Endothelial cell of umbilical vein (primary cell): ENCODE data around the gene VANGL2. TPM values are rescaled to one million over a fixed set of nuclear protein-coding genes. Genes with fewer than 3 reads are reported as not detected.

Experiments
- BruUV-seq: library from RNA; stranded (reverse); fragments of 400-500 nt; replicated peaks from 2 replicates; lab custom pipeline; 2021; lab: Mats Ljungman, UMichigan
- CTCF ChIA-PET: fragments of 300-600, 350-600 bp; sonication (Branson Sonifier 250); formaldehyde crosslinking; loops from one replicate; lab custom pipeline; 2021; ENCODE audit warnings: antibody characterized with exemption, inconsistent platforms; lab: Charles Lee
- POLR2A ChIA-PET: fragments of 300-600, 350-600 bp; sonication (Branson Sonifier 250); formaldehyde crosslinking; loops from one replicate; lab custom pipeline; 2021; ENCODE audit warnings: antibody characterized with exemption, inconsistent platforms; lab: Charles Lee
- DNase-seq: peaks from one replicate; pipeline ENCODE4 v3.0.0-alpha.2; 2011; ENCODE audit warnings: low read depth, low spot score
- FAIRE-seq: peaks from 2 replicates; lab custom pipeline; 2011; peaks lifted over from hg19 to GRCh38; lab: Jason Lieb, UNC
- H2AFZ ChIP-seq: 2 replicates; pipeline ENCODE4 v1.6.0; 2012; ENCODE audit warnings: low read depth, low read length, control low read depth, inconsistent platforms
- H3K27ac ChIP-seq: 2 replicates; pipeline ENCODE4 v1.5.1; 2011; ENCODE audit warnings: low read depth, mild to moderate bottlenecking, control low read depth, low read length, moderate library complexity; ENCODE audit not compliant: insufficient read depth
- H3K27me3 ChIP-seq, 2 experiments: 2 replicates each; pipeline versions ENCODE4 v1.6.0 to v1.6.1; 2011; ENCODE audit warnings: low read length in 2 of 2, mixed read lengths in 1 of 2; ENCODE audit not compliant: control insufficient read depth in 2 of 2, insufficient read depth in 2 of 2
- H3K36me3 ChIP-seq, 2 experiments: 2 replicates in 1 of 2; 3 replicates in 1 of 2; pipeline ENCODE4 v1.5.1; 2011; ENCODE audit warnings: low read length in 2 of 2, mild to moderate bottlenecking in 1 of 2, moderate library complexity in 1 of 2; ENCODE audit not compliant: control insufficient read depth in 2 of 2, insufficient read depth in 2 of 2; ENCODE audit errors: extremely low read depth in 1 of 2
- H3K4me1 ChIP-seq: 3 replicates; pipeline ENCODE4 v1.5.1; 2011; ENCODE audit warnings: mild to moderate bottlenecking, low read length; ENCODE audit not compliant: control insufficient read depth, insufficient read depth; ENCODE audit errors: extremely low read depth
- H3K4me2 ChIP-seq: 2 replicates; pipeline ENCODE4 v1.6.1; 2011; ENCODE audit warnings: low read length, control low read depth, mixed read lengths; ENCODE audit not compliant: insufficient read depth
- H3K4me3 ChIP-seq, 3 experiments: fragments of 200-600 bp in 1 of 3; sonication (generic), shearing (Covaris generic) in 1 of 3; replicated peaks in 1 of 3; 2 replicates each; pipeline ENCODE4 v1.5.1; 2011 to 2016; ENCODE audit warnings: control low read depth in 3 of 3, low read length in 3 of 3, mild to moderate bottlenecking in 2 of 3, inconsistent platforms in 1 of 3, low read depth in 1 of 3, moderate library complexity in 1 of 3; ENCODE audit not compliant: insufficient read depth in 1 of 3
- H3K79me2 ChIP-seq: 2 replicates; pipeline ENCODE4 v1.6.0; 2012; ENCODE audit warnings: low read length, inconsistent platforms; ENCODE audit not compliant: control insufficient read depth, insufficient read depth
- H3K9ac ChIP-seq: replicated peaks from 2 replicates; pipeline ENCODE3; 2011; ENCODE audit warnings: low read length, control low read depth; ENCODE audit not compliant: insufficient read depth; ENCODE audit errors: extremely low read depth
- H3K9me1 ChIP-seq: replicated peaks from 3 replicates; pipeline ENCODE4 v1.6.0; 2011; ENCODE audit warnings: mild to moderate bottlenecking, low read length; ENCODE audit not compliant: control insufficient read depth, insufficient read depth; ENCODE audit errors: extremely low read depth
- H3K9me3 ChIP-seq: replicated peaks from 2 replicates; pipeline ENCODE4 v1.5.1; 2012; ENCODE audit warnings: low read length, inconsistent platforms; ENCODE audit not compliant: control insufficient read depth, insufficient read depth
- H4K20me1 ChIP-seq: replicated peaks from 2 replicates; pipeline ENCODE3; 2011; ENCODE audit warnings: mild to moderate bottlenecking, low read length; ENCODE audit not compliant: control insufficient read depth, insufficient read depth; ENCODE audit errors: extremely low read depth
- CTCF ChIP-seq, 2 donors: IDR thresholded peaks; 1 replicate in 1 of 2; 2 replicates in 1 of 2; pipeline ENCODE4 v1.5.1; 2011; ENCODE audit warnings: low read length in 2 of 2, mild to moderate bottlenecking in 2 of 2, moderate library complexity in 2 of 2, control low read depth in 1 of 2, inconsistent platforms in 1 of 2, low read depth in 1 of 2; ENCODE audit not compliant: insufficient read depth in 1 of 2; ENCODE audit errors: extremely low read depth in 1 of 2
- EZH2 ChIP-seq: IDR thresholded peaks from 2 replicates; pipeline ENCODE4 v1.6.1; 2012; ENCODE audit warnings: borderline replicate concordance, low read depth, mild to moderate bottlenecking, moderate library complexity, low read length, inconsistent platforms; ENCODE audit not compliant: severe bottlenecking
- FOS ChIP-seq: IDR thresholded peaks from 2 replicates; pipeline ENCODE4 v1.6.1; 2011; ENCODE audit warnings: mild to moderate bottlenecking, low read length, moderate library complexity, borderline replicate concordance; ENCODE audit not compliant: insufficient read depth
- GATA2 ChIP-seq: IDR thresholded peaks from 2 replicates; pipeline ENCODE4 v1.7.0; 2011; ENCODE audit warnings: low read depth, mild to moderate bottlenecking, moderate library complexity, mixed read lengths, low read length; ENCODE audit not compliant: insufficient read length, insufficient read depth
- JUN ChIP-seq: IDR thresholded peaks from 2 replicates; pipeline ENCODE4 v1.6.1; 2011; ENCODE audit warnings: borderline replicate concordance, low read depth; ENCODE audit not compliant: insufficient read length, insufficient read depth
- MYC ChIP-seq: IDR thresholded peaks from one replicate; pipeline ENCODE4 v1.6.1; 2011; ENCODE audit warnings: mild to moderate bottlenecking, low read depth, low read length
- POLR2A ChIP-seq: IDR thresholded peaks from 2 replicates; pipeline ENCODE4 v1.6.1; 2012; ENCODE audit warnings: low read depth, mild to moderate bottlenecking, control low read depth, low read length
- POLR2AphosphoS5 ChIP-seq: IDR thresholded peaks from 2 replicates; pipeline ENCODE4 v1.6.1; 2012; ENCODE audit warnings: low read depth, mild to moderate bottlenecking, control low read depth, low read length, moderate library complexity; ENCODE audit not compliant: insufficient read depth
- dilution Hi-C: fragments of 300-500 bp; cut with MboI; formaldehyde crosslinking; loops from one replicate; pipeline ENCODE4 v1.15.0; 2019; ENCODE audit warnings: low sequenced_read_pairs; ENCODE audit not compliant: extremely low pct_ligation_motif_present
- intact Hi-C: fragments of 100-400 bp; cut with micrococcal nuclease; formaldehyde crosslinking; loops from one replicate; pipeline ENCODE4 v1.10.0; 2022
- polyA plus RNA-seq, 4 experiments: library from polyadenylated mRNA; depleted of rRNA in 3 of 4; stranded (reverse) in 3 of 4; unstranded in 1 of 4; fragments of >200 nt; gene quantifications; 2 replicates each; pipeline versions ENCODE4 v1.2.1 to v1.2.3, GENCODE V29; 2011 to 2012; ENCODE audit warnings: missing spikeins in 1 of 4
- total RNA-seq: library from RNA; stranded (reverse); gene quantifications from 2 replicates; pipeline ENCODE4 v1.2.3, GENCODE V29; 2021
- TF ChIP-seq, protein P1 (sequence below): IDR thresholded peaks from 2 replicates; pipeline ENCODE4 v1.6.1; 2011; ENCODE audit not compliant: insufficient read depth, insufficient read length

The VANGL2 gene
- total and polyA plus RNA-seq, 2 donors (not counting 3 experiments of a cell fraction or from before 2014, with no cell fraction given), result 0.01 TPM; not detected in 1

GRCh38 chr1:160414881-160415280 lies 14.5 kb downstream of the VANGL2 start:
- no TSS peak for BruUV-seq
- Histone ChIP-seq H4K20me1 (no peaks in the 10 kb centered on the region), H3K36me3 (no peaks in the 10 kb centered on the region), H3K27me3 (peaks cover 28 to 36% of the 10 kb centered on the region in 2 experiments), H3K4me3 (no peak overlapping the region), H3K4me2 (no peak overlapping the region), H3K4me1 (no peaks in the 10 kb centered on the region), H3K9ac (no peak overlapping the region), H3K9me1 (no peaks in the 10 kb centered on the region), H3K27ac (no peak overlapping the region), H3K9me3 (no peaks in the 10 kb centered on the region), H2AFZ (no peak overlapping the region), H3K79me2 (no peaks in the 10 kb centered on the region)
- TF ChIP-seq JUN, result no peak
- no peak for TF ChIP-seq POLR2AphosphoS5
- DNase-seq (no peak), FAIRE-seq (no peak)
- ChIA-PET POLR2A (no interaction called here), CTCF (interaction anchor here (0.6 to 2.0 kb wide), 2 partner anchors 313 to 329 kb away, joined by 3 to 10 read pairs; no protein-coding TSS in a partner anchor)
- dilution Hi-C loops, result no loop called here
- intact Hi-C loops, result no loop called here

DNA sequence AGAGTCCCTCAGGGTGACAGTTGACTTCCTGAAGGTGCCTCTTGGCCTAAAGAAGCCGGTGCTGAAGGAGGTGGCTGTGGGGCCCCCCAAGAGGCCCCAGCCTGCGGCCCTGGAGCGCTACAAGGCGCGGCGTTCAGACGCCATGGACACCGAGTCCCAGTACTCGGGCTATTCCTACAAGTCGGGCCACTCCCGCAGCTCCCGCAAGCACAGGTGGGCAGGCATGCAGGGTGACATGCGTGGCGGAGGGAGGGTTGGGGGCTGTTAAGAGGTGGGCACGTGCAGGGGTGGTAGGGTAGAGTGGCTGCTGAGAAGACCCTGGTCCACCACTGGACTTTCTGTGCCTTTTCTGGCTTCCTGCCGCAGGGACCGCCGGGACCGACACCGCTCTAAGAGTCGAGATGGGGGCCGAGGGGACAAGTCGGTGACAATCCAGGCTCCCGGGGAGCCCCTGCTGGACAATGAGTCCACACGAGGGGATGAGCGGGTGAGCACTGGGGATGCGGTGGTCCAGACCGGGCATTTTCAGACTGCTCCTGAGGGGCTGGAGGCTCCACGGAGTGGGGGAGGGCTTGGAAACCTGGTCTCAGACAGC lies 15.4 kb downstream of the VANGL2 start:
- Histone ChIP-seq H3K79me2 (no peaks in the 10 kb centered on the region), H3K27ac (no peak overlapping the region), H3K27me3 (peaks cover 27 to 35% of the 10 kb centered on the region in 2 experiments), H3K4me3 (no peak overlapping the region), H3K9me3 (no peaks in the 10 kb centered on the region), H3K9ac (no peak overlapping the region), H4K20me1 (no peaks in the 10 kb centered on the region), H3K4me2 (no peak overlapping the region), H3K36me3 (no peaks in the 10 kb centered on the region), H3K4me1 (no peaks in the 10 kb centered on the region), H3K9me1 (no peaks in the 10 kb centered on the region), H2AFZ (no peak overlapping the region)
- DNase-seq (no peak), FAIRE-seq (no peak)
- ChIA-PET CTCF (interaction anchor here (0.6 to 2.1 kb wide), 17 partner anchors 9 to 330 kb away, joined by 3 to 28 read pairs (median 4); partner anchors contain the start of gene VANGL2), POLR2A (no interaction called here)
- dilution Hi-C loops, result no loop called here
- no peak for TF ChIP-seq POLR2A
- TF ChIP-seq EZH2, result no peak
- TF ChIP-seq, protein P1, sequence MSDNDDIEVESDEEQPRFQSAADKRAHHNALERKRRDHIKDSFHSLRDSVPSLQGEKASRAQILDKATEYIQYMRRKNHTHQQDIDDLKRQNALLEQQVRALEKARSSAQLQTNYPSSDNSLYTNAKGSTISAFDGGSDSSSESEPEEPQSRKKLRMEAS, result no peak
- no peak for TF ChIP-seq POLR2AphosphoS5
- no peak for TF ChIP-seq FOS
- TF ChIP-seq GATA2, result no peak
- no peak for TF ChIP-seq CTCF (IDR thresholded peaks at IDR 0.05; ENCODE audit: extremely low read depth in 1 of 2, insufficient read depth in 1 of 2, low read depth in 1 of 2, low read length in 2 of 2)
- no peak for TF ChIP-seq JUN
- TF ChIP-seq MYC, result no peak
- no TSS peak for BruUV-seq
- intact Hi-C loops, result loop anchor here (1.0 kb wide), 4 partner anchors 39 to 314 kb away; no protein-coding TSS in a partner anchor
